H1 (cell line): ENCODE data around the gene PRSS2. TPM values are rescaled to one million over a fixed set of nuclear protein-coding genes. Genes with fewer than 3 reads are reported as not detected.

Experiments
- CTCF ChIA-PET: fragments of 300-600 bp; sonication (Branson Sonifier 250); formaldehyde crosslinking; loops from one replicate; lab custom pipeline; 2021; ENCODE audit not compliant: partially characterized antibody; lab: Charles Lee
- POLR2A ChIA-PET: fragments of 300-600 bp; sonication (Branson Sonifier 250); formaldehyde crosslinking; loops from one replicate; lab custom pipeline; 2021; ENCODE audit warnings: inconsistent platforms; ENCODE audit not compliant: partially characterized antibody; lab: Charles Lee
- DNase-seq, 2 experiments: peaks; one replicate each; pipeline versions ENCODE4 v3.0.0 to v3.0.0-alpha.2; 2010 to 2022; ENCODE audit warnings: low spot score in 2 of 2, low read depth in 1 of 2, mixed read lengths in 1 of 2
- FAIRE-seq: peaks from 2 replicates; lab custom pipeline; 2011; peaks lifted over from hg19 to GRCh38; lab: Jason Lieb, UNC
- H2AFZ ChIP-seq: 2 replicates; pipeline ENCODE4 v1.8.1; 2012; ENCODE audit warnings: low read length, inconsistent platforms
- H2AK5ac ChIP-seq: 2 replicates; pipeline ENCODE4 v1.6.1; 2013; ENCODE audit warnings: low read depth, low read length
- H2BK120ac ChIP-seq: replicated peaks from 2 replicates; pipeline ENCODE3; 2013; ENCODE audit warnings: low read depth, low read length, inconsistent platforms
- H2BK12ac ChIP-seq: 2 replicates; pipeline ENCODE4 v1.6.1; 2013; ENCODE audit warnings: low read depth, low read length
- H2BK15ac ChIP-seq: 2 replicates; pipeline ENCODE4 v1.6.1; 2013; ENCODE audit warnings: low read length
- H2BK20ac ChIP-seq: 2 replicates; pipeline ENCODE4 v1.6.1; 2013; ENCODE audit warnings: low read length
- H2BK5ac ChIP-seq: 2 replicates; pipeline ENCODE4 v1.6.1; 2013; ENCODE audit warnings: low read depth, low read length
- H3K14ac ChIP-seq: 2 replicates; pipeline ENCODE4 v1.6.1; 2013; ENCODE audit warnings: inconsistent platforms; ENCODE audit not compliant: insufficient read length
- H3K18ac ChIP-seq: 2 replicates; pipeline ENCODE4 v1.6.1; 2013; ENCODE audit warnings: low read length; ENCODE audit errors: extremely low read depth
- H3K23ac ChIP-seq: 2 replicates; pipeline ENCODE4 v1.6.1; 2013; ENCODE audit warnings: inconsistent platforms; ENCODE audit not compliant: insufficient read length
- H3K23me2 ChIP-seq: 2 replicates; pipeline ENCODE4 v1.6.1; 2013; ENCODE audit warnings: low read depth, low read length
- H3K27ac ChIP-seq: 2 replicates; pipeline ENCODE4 v1.6.1; 2011; ENCODE audit warnings: low read depth, low read length, inconsistent platforms
- H3K27me3 ChIP-seq, 4 experiments: replicated peaks in 1 of 4; 1 replicate in 1 of 4; 2 replicates in 3 of 4; pipeline versions ENCODE4 v1.6.1 to v1.8.1; 2011 to 2013; ENCODE audit warnings: low read length in 3 of 4, mild to moderate bottlenecking in 3 of 4, inconsistent platforms in 2 of 4, mixed read lengths in 2 of 4, moderate library complexity in 1 of 4; ENCODE audit not compliant: control insufficient read depth in 3 of 4, insufficient read depth in 3 of 4; ENCODE audit errors: extremely low read depth in 1 of 4
- H3K36me3 ChIP-seq, 4 experiments: 2 replicates each; pipeline versions ENCODE4 v1.6.1 to v1.8.1; 2011 to 2013; ENCODE audit warnings: mild to moderate bottlenecking in 4 of 4, low read length in 3 of 4, moderate library complexity in 2 of 4, control low read depth in 1 of 4, inconsistent platforms in 1 of 4; ENCODE audit not compliant: insufficient read depth in 4 of 4, control insufficient read depth in 2 of 4
- H3K4ac ChIP-seq: replicated peaks from 2 replicates; pipeline ENCODE3; 2013; ENCODE audit warnings: low read length, low read depth, mixed read lengths, inconsistent platforms; ENCODE audit not compliant: insufficient read length
- H3K4me1 ChIP-seq, 4 experiments: replicated peaks in 1 of 4; 1 replicate in 1 of 4; 2 replicates in 3 of 4; pipeline versions ENCODE4 v1.6.1 to v1.8.1; 2011 to 2013; ENCODE audit warnings: low read length in 3 of 4, inconsistent platforms in 2 of 4, mixed read lengths in 1 of 4; ENCODE audit not compliant: insufficient read depth in 4 of 4, control insufficient read depth in 3 of 4
- H3K4me2 ChIP-seq, 2 experiments: 2 replicates each; pipeline versions ENCODE4 v1.6.1 to v1.8.1; 2011 to 2013; ENCODE audit warnings: low read depth in 2 of 2, low read length in 2 of 2, control low read depth in 1 of 2, inconsistent platforms in 1 of 2, mild to moderate bottlenecking in 1 of 2; ENCODE audit not compliant: insufficient read depth in 1 of 2
- H3K4me3 ChIP-seq, 4 experiments: fragments of 200-600, 300-600 bp in 1 of 4; sonication (generic), shearing (Covaris generic), sonication (Bioruptor Twin) in 1 of 4; 2 replicates each; pipeline versions ENCODE4 v1.5.1 to v1.8.1; 2011 to 2016; ENCODE audit warnings: low read length in 4 of 4, low read depth in 3 of 4, control low read depth in 2 of 4, inconsistent platforms in 2 of 4, mild to moderate bottlenecking in 2 of 4, mixed read lengths in 1 of 4, moderate library complexity in 1 of 4; ENCODE audit not compliant: insufficient read depth in 2 of 4; ENCODE audit errors: extremely low read depth in 1 of 4
- H3K56ac ChIP-seq: replicated peaks from 2 replicates; pipeline ENCODE3; 2013; ENCODE audit warnings: low read depth, mild to moderate bottlenecking, mixed read lengths, low read length, inconsistent platforms; ENCODE audit not compliant: insufficient read length
- H3K79me1 ChIP-seq: 2 replicates; pipeline ENCODE4 v1.6.1; 2013; ENCODE audit warnings: low read depth, low read length, control low read depth
- H3K79me2 ChIP-seq, 2 experiments: 2 replicates each; pipeline versions ENCODE4 v1.6.1 to v1.8.1; 2012 to 2013; ENCODE audit warnings: low read length in 2 of 2, mild to moderate bottlenecking in 2 of 2, inconsistent platforms in 1 of 2; ENCODE audit not compliant: insufficient read depth in 2 of 2, control insufficient read depth in 1 of 2
- H3K9ac ChIP-seq, 4 experiments: replicated peaks in 1 of 4; 1 replicate in 1 of 4; 2 replicates in 3 of 4; pipeline versions ENCODE4 v1.6.1 to v1.8.1; 2011 to 2013; ENCODE audit warnings: low read depth in 3 of 4, low read length in 3 of 4, control low read depth in 2 of 4, mild to moderate bottlenecking in 2 of 4, moderate library complexity in 2 of 4, inconsistent platforms in 1 of 4; ENCODE audit errors: extremely low read depth in 1 of 4
- H3K9me3 ChIP-seq, 2 experiments: 2 replicates each; pipeline versions ENCODE4 v1.6.1 to v1.8.1; 2012 to 2013; ENCODE audit warnings: mild to moderate bottlenecking in 2 of 2, moderate library complexity in 2 of 2, control low read depth in 1 of 2, inconsistent platforms in 1 of 2, low read depth in 1 of 2, low read length in 1 of 2, mixed read lengths in 1 of 2; ENCODE audit not compliant: insufficient read depth in 2 of 2
- H4K20me1 ChIP-seq, 2 experiments: replicated peaks in 1 of 2; 2 replicates each; pipeline versions ENCODE3 to v1.8.1; 2011 to 2013; ENCODE audit warnings: inconsistent platforms in 2 of 2, low read length in 2 of 2, mild to moderate bottlenecking in 1 of 2; ENCODE audit not compliant: insufficient read depth in 2 of 2, control insufficient read depth in 1 of 2
- H4K5ac ChIP-seq: 2 replicates; pipeline ENCODE4 v1.6.1; 2013; ENCODE audit warnings: low read length, low read depth, mixed read lengths, inconsistent platforms; ENCODE audit not compliant: insufficient read length
- H4K8ac ChIP-seq: 2 replicates; pipeline ENCODE4 v1.8.0; 2013; ENCODE audit warnings: mild to moderate bottlenecking, moderate library complexity, low read length, inconsistent platforms; ENCODE audit not compliant: insufficient read depth; ENCODE audit errors: extremely low read depth
- H4K91ac ChIP-seq: replicated peaks from 2 replicates; pipeline ENCODE3; 2013; ENCODE audit warnings: low read length, mixed read lengths, inconsistent platforms; ENCODE audit not compliant: insufficient read length
- BRCA1 ChIP-seq: IDR thresholded peaks from 2 replicates; pipeline ENCODE4 v1.6.1; 2012; ENCODE audit warnings: low read depth, low read length, improper control_type of control experiment
- CBX5 ChIP-seq: fragments of 300-800, 300-1000 bp; sonication (generic); IDR thresholded peaks from 2 replicates; pipeline ENCODE4 v1.7.1; 2016; ENCODE audit warnings: antibody characterized with exemption, low read length, low read depth
- CHD2 ChIP-seq: IDR thresholded peaks from 2 replicates; pipeline ENCODE4 v1.6.1; 2012; ENCODE audit warnings: low read length, improper control_type of control experiment
- E2F6 ChIP-seq: IDR thresholded peaks from 2 replicates; pipeline ENCODE4 v1.6.1; 2012; ENCODE audit warnings: inconsistent platforms
- FOSL1 ChIP-seq: IDR thresholded peaks from 2 replicates; pipeline ENCODE4 v1.6.1; 2011; ENCODE audit warnings: mild to moderate bottlenecking, low read depth, low read length, moderate library complexity; ENCODE audit not compliant: insufficient read depth
- JUN ChIP-seq: IDR thresholded peaks from 2 replicates; pipeline ENCODE4 v1.6.1; 2011; ENCODE audit warnings: low read depth, mild to moderate bottlenecking, improper control_type of control experiment, low read length
- KDM1A ChIP-seq: fragments of 200-600, 300-600 bp; sonication (generic); IDR thresholded peaks from 2 replicates; pipeline ENCODE4 v1.7.1; 2016; ENCODE audit warnings: mild to moderate bottlenecking, low read length, borderline replicate concordance
- RFX5 ChIP-seq: IDR thresholded peaks from 2 replicates; pipeline ENCODE4 v1.6.1; 2011; ENCODE audit warnings: low read depth, low read length, improper control_type of control experiment, borderline replicate concordance
- SP2 ChIP-seq: IDR thresholded peaks from 2 replicates; pipeline ENCODE4 v1.6.1; 2012; ENCODE audit warnings: mild to moderate bottlenecking, low read length, inconsistent platforms
- SRF ChIP-seq: IDR thresholded peaks from 2 replicates; pipeline ENCODE4 v1.6.1; 2011; ENCODE audit warnings: mild to moderate bottlenecking, low read depth, low read length, moderate library complexity
- SUZ12 ChIP-seq: fragments of 200-600 bp; sonication (generic); IDR thresholded peaks from 2 replicates; pipeline ENCODE4 v1.6.1; 2012; ENCODE audit warnings: mild to moderate bottlenecking, inconsistent platforms, low read length, moderate library complexity, mixed read lengths
- TCF12 ChIP-seq: IDR thresholded peaks from 2 replicates; pipeline ENCODE4 v1.6.1; 2011; ENCODE audit warnings: low read depth, mild to moderate bottlenecking, low read length
- WGBS, 2 experiments: shearing (Covaris generic) in 1 of 2; methylation state at CpG; one replicate each; pipeline versions ENCODE4 v1.1.6 to v1.1.7; 2013 to 2015; ENCODE audit warnings: low lambda C conversion rate in 2 of 2, mixed read lengths in 2 of 2, inconsistent platforms in 1 of 2, low coverage in 1 of 2, missing lambda C conversion rate in 1 of 2; ENCODE audit not compliant: insufficient replicate concordance in 2 of 2, insufficient coverage in 1 of 2, insufficient read length in 1 of 2; ENCODE audit errors: extremely low coverage in 1 of 2, missing lambda C conversion rate in 1 of 2; 5-methylcytosine and 5-hydroxymethylcytosine counted together
- polyA plus RNA-seq, 7 experiments: library from polyadenylated mRNA; depleted of rRNA in 3 of 7; stranded (reverse) in 5 of 7; unstranded in 2 of 7; fragments of >200 nt in 5 of 7; fragments of 200-250 nt in 2 of 7; gene quantifications; 1 replicate in 5 of 7; 2 replicates in 1 of 7; 4 replicates in 1 of 7; pipeline versions ENCODE4 v1.2.1 to v1.2.3, GENCODE V29; 2011 to 2013; ENCODE audit warnings: missing spikeins in 2 of 7, mixed read lengths in 2 of 7
- total RNA-seq: library from RNA; stranded (reverse); fragmentation: NEBNext Ultra II Directional; extraction: Animal tissue kit (Norgen Biotek cat#: 25700); gene quantifications from 2 replicates; pipeline ENCODE4 v1.2.1, GENCODE V29; 2021

PRSS2 gene
- total and polyA plus RNA-seq, 2 of the 8 experiments (the other 6 are each of a cell fraction or from before 2014, with no cell fraction given), result not detected

- H4K5ac ChIP-seq, result no peak overlapping the region
- no peak overlapping the region for H3K14ac ChIP-seq
- H3K79me2 ChIP-seq, result no peaks in the 10 kb centered on the region
- POLR2A ChIA-PET, result no interaction called here
- no peak for DNase-seq
- H4K91ac ChIP-seq, result no peak overlapping the region
- no peaks in the 10 kb centered on the region for H4K20me1 ChIP-seq
- H3K79me1 ChIP-seq, result no peaks in the 10 kb centered on the region
- H3K4me1 ChIP-seq, result peaks cover 0 to 4% (median 0%) of the 10 kb centered on the region in 4 experiments; a peak in 1 of 7 replicates
- H3K23me2 ChIP-seq, result no peaks in the 10 kb centered on the region
- H2AK5ac ChIP-seq, result no peak overlapping the region
- H3K27ac ChIP-seq, result no peak overlapping the region
- no peak overlapping the region for H3K56ac ChIP-seq
- H4K8ac ChIP-seq, result no peak overlapping the region
- no peak overlapping the region; the same call in 1 of the 2 replicates for H2BK12ac ChIP-seq
- H2BK20ac ChIP-seq, result no peak overlapping the region
- no peak overlapping the region for H3K4ac ChIP-seq
- H2BK5ac ChIP-seq, result no peak overlapping the region
- no peak overlapping the region for H2BK15ac ChIP-seq
- H3K9me3 ChIP-seq, result no peaks in the 10 kb centered on the region
- H2AFZ ChIP-seq, result no peak overlapping the region
- no peak overlapping the region for H3K4me2 ChIP-seq
- H3K23ac ChIP-seq, result no peak overlapping the region
- no peak overlapping the region for H2BK120ac ChIP-seq
- H3K36me3 ChIP-seq, result no peaks in the 10 kb centered on the region
- no peak for FAIRE-seq
- H3K27me3 ChIP-seq, result no peaks in the 10 kb centered on the region
- no peak overlapping the region for H3K9ac ChIP-seq
- no peak overlapping the region for H3K4me3 ChIP-seq
- WGBS, 2 experiments, result 70% methylated on average over 5 of the region's 5 CpGs; no CpG with 5 or more reads in 1 of the 2 experiments
- no peak overlapping the region for H3K18ac ChIP-seq
- CTCF ChIA-PET, result interaction anchor here (0.8 to 5.1 kb wide), 7 partner anchors 10 to 375 kb away, joined by 3 to 23 read pairs (median 4); partner anchors contain the start of gene PRSS1
- TF ChIP-seq TCF12, result no peak
- no peak for TF ChIP-seq BRCA1
- no peak for TF ChIP-seq FOSL1
- no peak for TF ChIP-seq SUZ12
- TF ChIP-seq JUN, result no peak
- TF ChIP-seq CBX5, result no peak
- TF ChIP-seq SP2, result no peak
- no peak for TF ChIP-seq CHD2
- TF ChIP-seq RFX5, result no peak
- no peak for TF ChIP-seq SRF
- TF ChIP-seq E2F6, result no peak
- no peak for TF ChIP-seq KDM1A
Measured at GRCh38 chr7:142760071-142760642, 10.6 kb upstream of the PRSS2 start.
